GM19238 (cell line): ENCODE data around the gene CST6.

Source experiments
- DNase-seq: peaks from one replicate; pipeline ENCODE4 v3.0.0; 2011; ENCODE audit warnings: low spot score; ENCODE audit not compliant: insufficient read length

The CST6 gene

GRCh38 chr11:66045177-66045639 is 33.4 kb downstream of the CST6 start:
- peak; percentile 91 for DNase-seq

- no peak for DNase-seq
Observed at GRCh38 chr11:66046901-66047300, 35.1 kb downstream of the CST6 start.

- DNase-seq: no peak
Observed at GRCh38 chr11:66047541-66048365, 35.9 kb downstream of the CST6 start.

GRCh38 chr11:66048547-66049323 is 36.9 kb downstream of the CST6 start, which contains the start of gene GAL3ST3:
GAL3ST3 (minus strand) TSS chr11:66049161; CDS start chr11:66045415, 3,746 bp downstream.
- DNase-seq: no peak

- DNase-seq: no peak
Observed at GRCh38 chr11:66050581-66051231, 38.9 kb downstream of the CST6 start.

- no peak for DNase-seq
Observed at GRCh38 chr11:66051371-66051765, 39.6 kb downstream of the CST6 start.

GRCh38 chr11:66051766-66052663 is 40.2 kb downstream of the CST6 start, which contains the start of gene SF3B2:
SF3B2 (plus strand) TSS chr11:66052364; CDS start chr11:66052385, 21 bp downstream.
- peak; percentile 96 for DNase-seq

- no peak for DNase-seq
Observed at GRCh38 chr11:66052664-66052982, 40.8 kb downstream of the CST6 start.

GRCh38 chr11:66055021-66055420 is 43.2 kb downstream of the CST6 start:
- no peak for DNase-seq

- no peak for DNase-seq
Observed at GRCh38 chr11:66056501-66056900, 44.7 kb downstream of the CST6 start.

GRCh38 chr11:66059966-66060680 is 48.3 kb downstream of the CST6 start:
- DNase-seq: no peak

GRCh38 chr11:66061268-66061667 is 49.5 kb downstream of the CST6 start:
- DNase-seq: no peak

GRCh38 chr11:66062408-66062807 is 50.6 kb downstream of the CST6 start:
- DNase-seq: no peak
